H1 (cell line): ENCODE results near the gene SCARB2.

ENCODE experiments used
- CBX8 ChIP-seq: fragments of 300-800, 300-1000 bp; sonication (generic); IDR thresholded peaks from 2 replicates; pipeline ENCODE4 v1.7.1; 2016; ENCODE audit warnings: low read depth, low read length, borderline replicate concordance
- CREB1 ChIP-seq: IDR thresholded peaks from 2 replicates; pipeline ENCODE4 v1.6.1; 2012; ENCODE audit warnings: inconsistent platforms
- CTCF ChIP-seq, 3 experiments: IDR thresholded peaks; 1 replicate in 2 of 3; 2 replicates in 1 of 3; pipeline versions ENCODE4 v1.5.1 to v1.6.1; 2011; ENCODE audit warnings: low read length in 3 of 3, mild to moderate bottlenecking in 3 of 3, inconsistent platforms in 2 of 3, low read depth in 1 of 3, moderate library complexity in 1 of 3; ENCODE audit not compliant: insufficient read depth in 1 of 3; ENCODE audit errors: control extremely low read depth in 1 of 3
- EZH2 ChIP-seq: fragments of 200-600 bp; sonication (generic); IDR thresholded peaks from 2 replicates; pipeline ENCODE4 v1.7.1; 2012; ENCODE audit warnings: low read depth, mild to moderate bottlenecking, moderate library complexity, low read length, inconsistent platforms; ENCODE audit not compliant: severe bottlenecking
- HDAC6 ChIP-seq: IDR thresholded peaks from one replicate; pipeline ENCODE4 v1.7.1; 2012; ENCODE audit warnings: low read depth, mild to moderate bottlenecking, inconsistent platforms, low read length, moderate library complexity
- JUND ChIP-seq: IDR thresholded peaks from 2 replicates; pipeline ENCODE4 v1.6.1; 2011; ENCODE audit warnings: mild to moderate bottlenecking, improper control_type of control experiment, low read length
- MAX ChIP-seq: IDR thresholded peaks from 2 replicates; pipeline ENCODE4 v1.6.1; 2012; ENCODE audit warnings: inconsistent platforms
- NRF1 ChIP-seq: IDR thresholded peaks from 2 replicates; pipeline ENCODE4 v1.6.1; 2011; ENCODE audit warnings: mild to moderate bottlenecking, low read depth, low read length, improper control_type of control experiment
- SIRT6 ChIP-seq: IDR thresholded peaks from one replicate; pipeline ENCODE4 v1.7.1; 2012; ENCODE audit warnings: low read length, inconsistent platforms
- TAF1 ChIP-seq: IDR thresholded peaks from 2 replicates; pipeline ENCODE4 v1.6.1; 2011; ENCODE audit warnings: mild to moderate bottlenecking, low read depth, low read length

- TF ChIP-seq CBX8: no peak
- no peak for TF ChIP-seq SIRT6
- no peak for TF ChIP-seq TAF1
- TF ChIP-seq HDAC6: no peak
- TF ChIP-seq EZH2: no peak
- no peak for TF ChIP-seq JUND
- no peak for TF ChIP-seq CTCF (IDR thresholded peaks at IDR 0.05; ENCODE audit: control extremely low read depth in 1 of 3, insufficient read depth in 1 of 3, low read depth in 1 of 3, low read length in 3 of 3)
- TF ChIP-seq NRF1: no peak
- TF ChIP-seq MAX: no peak
- no peak for TF ChIP-seq CREB1
These were observed 31.2 kb downstream of the SCARB2 start for GRCh38 chr4:76182463-76182862.
